ENCODE measurements around the gene RPP21. TPM values are rescaled to one million over a fixed set of nuclear protein-coding genes. Genes with fewer than 3 reads are reported as not detected.

The RPP21 gene
- 109 and 116 TPM in 2 replicates for polyA plus RNA-seq
- 26.3 and 31.2 TPM in 2 replicates for polyA minus RNA-seq

DNA sequence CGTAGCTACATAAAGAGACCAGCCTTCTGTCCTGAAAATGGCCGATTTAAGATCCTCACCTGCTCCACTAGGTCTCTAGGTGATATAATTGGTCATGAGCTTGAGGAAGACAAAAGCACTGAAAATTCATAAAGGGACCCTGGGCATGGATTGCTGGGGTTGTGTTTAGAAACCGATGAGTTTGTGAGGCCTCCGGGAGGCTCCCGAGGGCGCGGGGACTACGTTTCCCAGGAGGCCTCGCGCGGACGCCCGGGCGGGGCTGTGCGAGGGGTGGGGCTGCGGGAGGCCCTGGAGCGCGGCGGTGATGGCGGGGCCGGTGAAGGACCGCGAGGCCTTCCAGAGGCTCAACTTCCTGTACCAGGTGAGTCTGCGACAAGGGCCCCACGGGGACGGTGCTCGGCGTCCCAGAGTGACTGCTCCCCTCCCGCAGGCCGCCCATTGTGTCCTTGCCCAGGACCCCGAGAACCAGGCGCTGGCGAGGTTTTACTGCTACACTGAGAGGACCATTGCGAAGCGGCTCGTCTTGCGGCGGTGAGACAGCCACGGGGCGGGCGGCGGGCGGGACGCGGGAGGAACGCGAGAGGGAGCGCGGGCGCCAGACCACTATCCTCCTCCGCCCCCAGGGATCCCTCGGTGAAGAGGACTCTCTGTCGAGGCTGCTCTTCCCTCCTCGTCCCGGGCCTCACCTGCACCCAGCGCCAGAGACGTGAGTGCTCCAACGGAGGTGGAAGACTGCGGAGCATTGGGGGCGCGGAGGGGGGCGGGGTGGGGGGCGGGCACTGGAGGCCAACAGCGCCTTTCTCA is at the start of gene RPP21:
TSS of gene RPP21 (plus strand) at position 289 of the 804 bp plus-strand sequence. CDS start at position 305, 16 bp downstream.
- no peaks in the 10 kb centered on the region for H3K27me3 ChIP-seq (ENCODE audit: insufficient read depth, low read depth, low read length)
- H3K9me3 ChIP-seq (ENCODE audit: low read length) = no peaks in the 10 kb centered on the region
- H4K20me1 ChIP-seq (ENCODE audit: insufficient read depth) = no peaks in the 10 kb centered on the region
- H3K79me2 ChIP-seq (replicated peaks; ENCODE audit: insufficient read depth, low read length) = no peaks in the 10 kb centered on the region
- H3K36me3 ChIP-seq (ENCODE audit: insufficient read depth, low read length) = no peaks in the 10 kb centered on the region
- H3K9ac ChIP-seq (ENCODE audit: low read length) = peak within 1 kb of the TSS; percentile 96
- H3K4me2 ChIP-seq (ENCODE audit: low read length) = peak within 1 kb of the TSS; percentile 44
- TF ChIP-seq MXI1 (conservative IDR thresholded peaks at IDR 0.05; ENCODE audit: poor library complexity, severe bottlenecking) (peak; percentile 84), RAD21 (conservative IDR thresholded peaks at IDR 0.05) (peak; percentile 25), EP300 (conservative IDR thresholded peaks at IDR 0.05; ENCODE audit: poor library complexity, severe bottlenecking) (peak; percentile 23), POLR2AphosphoS5 (IDR thresholded peaks at IDR 0.05) (peak; percentile 91), EZH2 (IDR thresholded peaks at IDR 0.05; ENCODE audit: borderline replicate concordance, insufficient read depth, low read length, poor library complexity, severe bottlenecking) (no peak), SMC3 (conservative IDR thresholded peaks at IDR 0.05; ENCODE audit: poor library complexity) (no peak), TAF1 (IDR thresholded peaks at IDR 0.05; ENCODE audit: low read depth) (peak; percentile 81)
- TF ChIP-seq, protein P1, sequence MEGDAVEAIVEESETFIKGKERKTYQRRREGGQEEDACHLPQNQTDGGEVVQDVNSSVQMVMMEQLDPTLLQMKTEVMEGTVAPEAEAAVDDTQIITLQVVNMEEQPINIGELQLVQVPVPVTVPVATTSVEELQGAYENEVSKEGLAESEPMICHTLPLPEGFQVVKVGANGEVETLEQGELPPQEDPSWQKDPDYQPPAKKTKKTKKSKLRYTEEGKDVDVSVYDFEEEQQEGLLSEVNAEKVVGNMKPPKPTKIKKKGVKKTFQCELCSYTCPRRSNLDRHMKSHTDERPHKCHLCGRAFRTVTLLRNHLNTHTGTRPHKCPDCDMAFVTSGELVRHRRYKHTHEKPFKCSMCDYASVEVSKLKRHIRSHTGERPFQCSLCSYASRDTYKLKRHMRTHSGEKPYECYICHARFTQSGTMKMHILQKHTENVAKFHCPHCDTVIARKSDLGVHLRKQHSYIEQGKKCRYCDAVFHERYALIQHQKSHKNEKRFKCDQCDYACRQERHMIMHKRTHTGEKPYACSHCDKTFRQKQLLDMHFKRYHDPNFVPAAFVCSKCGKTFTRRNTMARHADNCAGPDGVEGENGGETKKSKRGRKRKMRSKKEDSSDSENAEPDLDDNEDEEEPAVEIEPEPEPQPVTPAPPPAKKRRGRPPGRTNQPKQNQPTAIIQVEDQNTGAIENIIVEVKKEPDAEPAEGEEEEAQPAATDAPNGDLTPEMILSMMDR (IDR thresholded peaks at IDR 0.05; ENCODE audit: poor library complexity, severe bottlenecking) = no peak
- TF ChIP-seq, protein P2, sequence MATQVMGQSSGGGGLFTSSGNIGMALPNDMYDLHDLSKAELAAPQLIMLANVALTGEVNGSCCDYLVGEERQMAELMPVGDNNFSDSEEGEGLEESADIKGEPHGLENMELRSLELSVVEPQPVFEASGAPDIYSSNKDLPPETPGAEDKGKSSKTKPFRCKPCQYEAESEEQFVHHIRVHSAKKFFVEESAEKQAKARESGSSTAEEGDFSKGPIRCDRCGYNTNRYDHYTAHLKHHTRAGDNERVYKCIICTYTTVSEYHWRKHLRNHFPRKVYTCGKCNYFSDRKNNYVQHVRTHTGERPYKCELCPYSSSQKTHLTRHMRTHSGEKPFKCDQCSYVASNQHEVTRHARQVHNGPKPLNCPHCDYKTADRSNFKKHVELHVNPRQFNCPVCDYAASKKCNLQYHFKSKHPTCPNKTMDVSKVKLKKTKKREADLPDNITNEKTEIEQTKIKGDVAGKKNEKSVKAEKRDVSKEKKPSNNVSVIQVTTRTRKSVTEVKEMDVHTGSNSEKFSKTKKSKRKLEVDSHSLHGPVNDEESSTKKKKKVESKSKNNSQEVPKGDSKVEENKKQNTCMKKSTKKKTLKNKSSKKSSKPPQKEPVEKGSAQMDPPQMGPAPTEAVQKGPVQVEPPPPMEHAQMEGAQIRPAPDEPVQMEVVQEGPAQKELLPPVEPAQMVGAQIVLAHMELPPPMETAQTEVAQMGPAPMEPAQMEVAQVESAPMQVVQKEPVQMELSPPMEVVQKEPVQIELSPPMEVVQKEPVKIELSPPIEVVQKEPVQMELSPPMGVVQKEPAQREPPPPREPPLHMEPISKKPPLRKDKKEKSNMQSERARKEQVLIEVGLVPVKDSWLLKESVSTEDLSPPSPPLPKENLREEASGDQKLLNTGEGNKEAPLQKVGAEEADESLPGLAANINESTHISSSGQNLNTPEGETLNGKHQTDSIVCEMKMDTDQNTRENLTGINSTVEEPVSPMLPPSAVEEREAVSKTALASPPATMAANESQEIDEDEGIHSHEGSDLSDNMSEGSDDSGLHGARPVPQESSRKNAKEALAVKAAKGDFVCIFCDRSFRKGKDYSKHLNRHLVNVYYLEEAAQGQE (IDR thresholded peaks at IDR 0.05; ENCODE audit: borderline replicate concordance) = peak; percentile 75
- H3K9me2 ChIP-seq (ENCODE audit: insufficient read depth, low read length) = no peaks in the 10 kb centered on the region
- peak within 1 kb of the TSS; percentile 95 for H3K4me3 ChIP-seq (ENCODE audit: low read length)
- peak within 1 kb of the TSS; percentile 93 for H3K27ac ChIP-seq (ENCODE audit: low read length)
- H2AFZ ChIP-seq (ENCODE audit: low read depth, low read length) = peak within 1 kb of the TSS; percentile 94
- no peaks in the 10 kb centered on the region for H3F3A ChIP-seq (ENCODE audit: insufficient read depth, low read length, poor library complexity, severe bottlenecking)

DNA sequence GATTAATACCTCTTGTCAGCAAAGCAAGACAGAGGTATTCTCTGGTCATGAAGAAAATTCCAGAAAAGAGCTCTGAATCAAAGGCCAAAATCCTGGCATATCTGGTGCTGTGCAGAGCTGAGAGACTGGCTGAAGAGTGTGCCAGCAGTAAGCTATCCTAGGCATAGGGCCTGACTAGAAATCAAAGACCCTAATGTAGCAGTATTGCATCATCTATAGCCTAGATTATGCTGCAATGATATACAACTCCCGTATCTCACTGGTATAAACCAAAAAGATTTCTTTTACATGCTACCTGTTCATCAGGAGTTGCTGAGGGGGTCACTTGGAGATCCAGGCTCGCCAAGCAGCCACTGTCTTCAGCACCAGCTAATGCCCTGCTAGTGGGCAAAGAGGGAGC is 49.1 kb upstream of the RPP21 start:
- H2AFZ ChIP-seq (ENCODE audit: low read depth, low read length) = no peak overlapping the region
- no peaks in the 10 kb centered on the region for H3K9me3 ChIP-seq (ENCODE audit: low read length)
- no peaks in the 10 kb centered on the region for H3K79me2 ChIP-seq (replicated peaks; ENCODE audit: insufficient read depth, low read length)
- no peak for TF ChIP-seq POLR2AphosphoS5 (IDR thresholded peaks at IDR 0.05)
- TF ChIP-seq, protein P1 (IDR thresholded peaks at IDR 0.05; ENCODE audit: poor library complexity, severe bottlenecking) = no peak
- no peaks in the 10 kb centered on the region for H3F3A ChIP-seq (ENCODE audit: insufficient read depth, low read length, poor library complexity, severe bottlenecking)
- H3K36me3 ChIP-seq (ENCODE audit: insufficient read depth, low read length) = peaks cover 12% of the 10 kb centered on the region
- no peak overlapping the region for H3K4me2 ChIP-seq (ENCODE audit: low read length)
- no peaks in the 10 kb centered on the region for H3K27me3 ChIP-seq (ENCODE audit: insufficient read depth, low read depth, low read length)
- no peak overlapping the region for H3K27ac ChIP-seq (ENCODE audit: low read length)
- H3K9ac ChIP-seq (ENCODE audit: low read length) = no peak overlapping the region
- no peak overlapping the region for H3K4me3 ChIP-seq (ENCODE audit: low read length)
- H4K20me1 ChIP-seq (ENCODE audit: insufficient read depth) = no peaks in the 10 kb centered on the region
- H3K9me2 ChIP-seq (ENCODE audit: insufficient read depth, low read length) = no peaks in the 10 kb centered on the region
